Ishikawa (cell line): ENCODE results near the gene SLC7A7.

Experiments
- CEBPB ChIP-seq: IDR thresholded peaks from 2 replicates; pipeline ENCODE4 v1.6.1; 2012
- EGR1 ChIP-seq: IDR thresholded peaks from 2 replicates; pipeline ENCODE4 v1.6.1; 2012
- EP300 ChIP-seq: IDR thresholded peaks from 2 replicates; pipeline ENCODE4 v1.6.1; 2012; ENCODE audit warnings: borderline replicate concordance
- FOXM1 ChIP-seq: IDR thresholded peaks from 2 replicates; pipeline ENCODE4 v1.6.1; 2012; ENCODE audit warnings: low read depth, borderline replicate concordance
- NFIC ChIP-seq: IDR thresholded peaks from 2 replicates; pipeline ENCODE4 v1.6.1; 2012
- RAD21 ChIP-seq: IDR thresholded peaks from 2 replicates; pipeline ENCODE4 v1.6.1; 2012; ENCODE audit warnings: low read depth
- TAF1 ChIP-seq: IDR thresholded peaks from 2 replicates; pipeline ENCODE4 v1.6.1; 2012; ENCODE audit warnings: low read depth, mild to moderate bottlenecking
- TCF12 ChIP-seq: IDR thresholded peaks from 2 replicates; pipeline ENCODE4 v1.6.1; 2012; ENCODE audit warnings: low read depth
- YY1 ChIP-seq: IDR thresholded peaks from 2 replicates; pipeline ENCODE4 v1.6.1; 2012; ENCODE audit warnings: low read depth
- TF ChIP-seq, protein P1 (sequence below): IDR thresholded peaks from 2 replicates; pipeline ENCODE4 v1.6.1; 2012
- TF ChIP-seq, protein P2 (sequence below): IDR thresholded peaks from 2 replicates; pipeline ENCODE4 v1.6.1; 2012; ENCODE audit warnings: low read depth, mild to moderate bottlenecking

GRCh38 chr14:22753586-22753985 lies 61.6 kb downstream of the SLC7A7 start:
- TF ChIP-seq NFIC (no peak), RAD21 (no peak), YY1 (no peak), EP300 (no peak), EGR1 (no peak), FOXM1 (no peak), TCF12 (no peak), CEBPB (no peak), TAF1 (no peak)
- TF ChIP-seq, protein P1, sequence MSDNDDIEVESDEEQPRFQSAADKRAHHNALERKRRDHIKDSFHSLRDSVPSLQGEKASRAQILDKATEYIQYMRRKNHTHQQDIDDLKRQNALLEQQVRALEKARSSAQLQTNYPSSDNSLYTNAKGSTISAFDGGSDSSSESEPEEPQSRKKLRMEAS = no peak
- TF ChIP-seq, protein P2, sequence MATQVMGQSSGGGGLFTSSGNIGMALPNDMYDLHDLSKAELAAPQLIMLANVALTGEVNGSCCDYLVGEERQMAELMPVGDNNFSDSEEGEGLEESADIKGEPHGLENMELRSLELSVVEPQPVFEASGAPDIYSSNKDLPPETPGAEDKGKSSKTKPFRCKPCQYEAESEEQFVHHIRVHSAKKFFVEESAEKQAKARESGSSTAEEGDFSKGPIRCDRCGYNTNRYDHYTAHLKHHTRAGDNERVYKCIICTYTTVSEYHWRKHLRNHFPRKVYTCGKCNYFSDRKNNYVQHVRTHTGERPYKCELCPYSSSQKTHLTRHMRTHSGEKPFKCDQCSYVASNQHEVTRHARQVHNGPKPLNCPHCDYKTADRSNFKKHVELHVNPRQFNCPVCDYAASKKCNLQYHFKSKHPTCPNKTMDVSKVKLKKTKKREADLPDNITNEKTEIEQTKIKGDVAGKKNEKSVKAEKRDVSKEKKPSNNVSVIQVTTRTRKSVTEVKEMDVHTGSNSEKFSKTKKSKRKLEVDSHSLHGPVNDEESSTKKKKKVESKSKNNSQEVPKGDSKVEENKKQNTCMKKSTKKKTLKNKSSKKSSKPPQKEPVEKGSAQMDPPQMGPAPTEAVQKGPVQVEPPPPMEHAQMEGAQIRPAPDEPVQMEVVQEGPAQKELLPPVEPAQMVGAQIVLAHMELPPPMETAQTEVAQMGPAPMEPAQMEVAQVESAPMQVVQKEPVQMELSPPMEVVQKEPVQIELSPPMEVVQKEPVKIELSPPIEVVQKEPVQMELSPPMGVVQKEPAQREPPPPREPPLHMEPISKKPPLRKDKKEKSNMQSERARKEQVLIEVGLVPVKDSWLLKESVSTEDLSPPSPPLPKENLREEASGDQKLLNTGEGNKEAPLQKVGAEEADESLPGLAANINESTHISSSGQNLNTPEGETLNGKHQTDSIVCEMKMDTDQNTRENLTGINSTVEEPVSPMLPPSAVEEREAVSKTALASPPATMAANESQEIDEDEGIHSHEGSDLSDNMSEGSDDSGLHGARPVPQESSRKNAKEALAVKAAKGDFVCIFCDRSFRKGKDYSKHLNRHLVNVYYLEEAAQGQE = no peak
